Central memory CD8-positive, alpha-beta T cell (primary cell): Measurements from ENCODE around the gene FARP1.

Experiments
- ATAC-seq: fragments of 150-1000 bp; cut with Tn5 transposase; replicated peaks from 2 replicates; pipeline ENCODE4 v1.10.0; 2022; ENCODE audit warnings: mild to moderate bottlenecking, moderate FRiP score, moderate number of reproducible peaks; ENCODE audit not compliant: poor library complexity, severe bottlenecking; ENCODE audit errors: extremely low read depth
- DNase-seq, 2 donors: peaks; one replicate each; pipeline ENCODE4 v3.0.0; 2021; ENCODE audit warnings: low spot score in 2 of 2
- H3K27ac Mint-ChIP-seq: one replicate; pipeline ENCODE4 v1.8.0; 2022; ENCODE audit warnings: low read depth, mild to moderate bottlenecking, moderate library complexity, mixed read lengths
- H3K27me3 Mint-ChIP-seq: one replicate; pipeline ENCODE4 v1.8.0; 2022; ENCODE audit warnings: mixed read lengths
- H3K36me3 Mint-ChIP-seq: one replicate; pipeline ENCODE4 v1.8.0; 2022; ENCODE audit warnings: mild to moderate bottlenecking, moderate library complexity, mixed read lengths; ENCODE audit not compliant: insufficient read depth
- H3K4me1 Mint-ChIP-seq: one replicate; pipeline ENCODE4 v1.8.0; 2022; ENCODE audit warnings: mixed read lengths
- H3K4me3 Mint-ChIP-seq: one replicate; pipeline ENCODE4 v1.8.0; 2022; ENCODE audit warnings: mild to moderate bottlenecking, moderate library complexity, mixed read lengths
- H3K9me3 Mint-ChIP-seq: one replicate; pipeline ENCODE4 v1.8.0; 2022; ENCODE audit warnings: mixed read lengths

FARP1 gene

GRCh38 chr13:98442391-98443230 is 299.7 kb downstream of the FARP1 start:
- H3K36me3 Mint-ChIP-seq = peaks cover 15% of the 10 kb centered on the region
- H3K27ac Mint-ChIP-seq = peak overlapping the region; percentile 61
- no peak overlapping the region for H3K4me3 Mint-ChIP-seq
- H3K9me3 Mint-ChIP-seq = no peaks in the 10 kb centered on the region
- peaks cover under 1% of the 10 kb centered on the region for H3K27me3 Mint-ChIP-seq
- H3K4me1 Mint-ChIP-seq = peaks cover 5% of the 10 kb centered on the region
- no peak for DNase-seq
- ATAC-seq = no peak

- no peak for ATAC-seq
- peaks cover 15% of the 10 kb centered on the region for H3K36me3 Mint-ChIP-seq
Measured at GRCh38 chr13:98443329-98443728, 300.4 kb downstream of the FARP1 start.

GRCh38 chr13:98443800-98444325 is 301.0 kb downstream of the FARP1 start:
- DNase-seq = no peak
- peak overlapping the region; percentile 83 for H3K27ac Mint-ChIP-seq
- no peaks in the 10 kb centered on the region for H3K9me3 Mint-ChIP-seq

More at GRCh38 chr13:98443329-98443728, 300.4 kb downstream of the FARP1 start:
- Mint-ChIP-seq H3K4me3 (no peak overlapping the region), H3K27ac (peak overlapping the region; percentile 83), H3K27me3 (no peaks in the 10 kb centered on the region), H3K4me1 (peaks cover 5% of the 10 kb centered on the region), H3K9me3 (no peaks in the 10 kb centered on the region)
- DNase-seq = no peak

GRCh38 chr13:98444381-98444780 is 301.5 kb downstream of the FARP1 start:
- H3K9me3 Mint-ChIP-seq = no peaks in the 10 kb centered on the region
- no peak overlapping the region for H3K4me3 Mint-ChIP-seq
- H3K36me3 Mint-ChIP-seq = peaks cover 14% of the 10 kb centered on the region
- peaks cover 5% of the 10 kb centered on the region for H3K4me1 Mint-ChIP-seq
- DNase-seq (no peak), ATAC-seq (no peak)
- peak overlapping the region; percentile 83 for H3K27ac Mint-ChIP-seq
- no peaks in the 10 kb centered on the region for H3K27me3 Mint-ChIP-seq

More at GRCh38 chr13:98443800-98444325, 301.0 kb downstream of the FARP1 start:
- H3K36me3 Mint-ChIP-seq = peaks cover 15% of the 10 kb centered on the region
- H3K27me3 Mint-ChIP-seq = no peaks in the 10 kb centered on the region
- no peak for ATAC-seq
- H3K4me3 Mint-ChIP-seq = no peak overlapping the region
- peaks cover 5% of the 10 kb centered on the region for H3K4me1 Mint-ChIP-seq

- H3K9me3 Mint-ChIP-seq = no peaks in the 10 kb centered on the region
- ATAC-seq (peak; percentile 96), DNase-seq (peak; percentile 64 to 70)
- peak overlapping the region; percentile 52 for H3K27ac Mint-ChIP-seq
- peak overlapping the region; percentile 50 for H3K4me3 Mint-ChIP-seq
- no peaks in the 10 kb centered on the region for H3K27me3 Mint-ChIP-seq
- peaks cover 16% of the 10 kb centered on the region for H3K36me3 Mint-ChIP-seq
- peaks cover 5% of the 10 kb centered on the region for H3K4me1 Mint-ChIP-seq
Measured at GRCh38 chr13:98445340-98446233, 302.7 kb downstream of the FARP1 start.

GRCh38 chr13:98446234-98446621 is 303.3 kb downstream of the FARP1 start:
- Mint-ChIP-seq H3K9me3 (no peaks in the 10 kb centered on the region), H3K4me3 (no peak overlapping the region), H3K4me1 (peaks cover 8% of the 10 kb centered on the region), H3K36me3 (peaks cover 16% of the 10 kb centered on the region), H3K27me3 (no peaks in the 10 kb centered on the region), H3K27ac (peak overlapping the region; percentile 52)
- ATAC-seq (no peak), DNase-seq (no peak)

- Mint-ChIP-seq H3K4me1 (peaks cover 17% of the 10 kb centered on the region), H3K36me3 (peaks cover 21% of the 10 kb centered on the region), H3K4me3 (no peak overlapping the region), H3K27ac (peak overlapping the region; percentile 52), H3K9me3 (no peaks in the 10 kb centered on the region), H3K27me3 (no peaks in the 10 kb centered on the region)
- ATAC-seq (no peak), DNase-seq (no peak)
Measured at GRCh38 chr13:98447130-98447529, 304.2 kb downstream of the FARP1 start.

- no peak for ATAC-seq
- Mint-ChIP-seq H3K4me1 (peaks cover 17% of the 10 kb centered on the region), H3K27me3 (no peaks in the 10 kb centered on the region), H3K4me3 (no peak overlapping the region), H3K9me3 (no peaks in the 10 kb centered on the region), H3K36me3 (peaks cover 30% of the 10 kb centered on the region), H3K27ac (peak overlapping the region; percentile 52)
- DNase-seq = no peak
Measured at GRCh38 chr13:98447881-98448641, 305.2 kb downstream of the FARP1 start.

GRCh38 chr13:98448642-98448928 is 305.7 kb downstream of the FARP1 start:
- ATAC-seq (no peak), DNase-seq (no peak)
- Mint-ChIP-seq H3K27me3 (no peaks in the 10 kb centered on the region), H3K36me3 (peaks cover 32% of the 10 kb centered on the region), H3K4me3 (no peak overlapping the region), H3K27ac (peak overlapping the region; percentile 32), H3K4me1 (peaks cover 17% of the 10 kb centered on the region), H3K9me3 (no peaks in the 10 kb centered on the region)

GRCh38 chr13:98449273-98449672 is 306.4 kb downstream of the FARP1 start:
- ATAC-seq = no peak
- Mint-ChIP-seq H3K27ac (no peak overlapping the region), H3K9me3 (no peaks in the 10 kb centered on the region), H3K27me3 (no peaks in the 10 kb centered on the region), H3K4me3 (no peak overlapping the region), H3K4me1 (peaks cover 17% of the 10 kb centered on the region), H3K36me3 (peaks cover 34% of the 10 kb centered on the region)
- no peak for DNase-seq

GRCh38 chr13:98450026-98450425 is 307.1 kb downstream of the FARP1 start:
- Mint-ChIP-seq H3K4me3 (no peak overlapping the region), H3K36me3 (peaks cover 39% of the 10 kb centered on the region), H3K9me3 (no peaks in the 10 kb centered on the region), H3K27me3 (no peaks in the 10 kb centered on the region), H3K4me1 (peaks cover 17% of the 10 kb centered on the region), H3K27ac (no peak overlapping the region)
- DNase-seq (no peak), ATAC-seq (no peak)

GRCh38 chr13:98450539-98451111 is 307.7 kb downstream of the FARP1 start:
- Mint-ChIP-seq H3K36me3 (peaks cover 42% of the 10 kb centered on the region), H3K27me3 (no peaks in the 10 kb centered on the region), H3K27ac (no peak overlapping the region), H3K9me3 (no peaks in the 10 kb centered on the region), H3K4me3 (no peak overlapping the region), H3K4me1 (peaks cover 13% of the 10 kb centered on the region)
- no peak for ATAC-seq
- DNase-seq = no peak
